Dermis microvascular lymphatic vessel endothelial cell (primary cell): ENCODE data around the gene ACVR2A. TPM values are rescaled to one million over a fixed set of nuclear protein-coding genes. Genes with fewer than 3 reads are reported as not detected.

Source experiments
- DNase-seq, 2 donors: peaks; one replicate each; pipeline versions ENCODE4 v3.0.0 to v3.0.0-alpha.2; 2010; ENCODE audit warnings: low read depth in 2 of 2
- total RNA-seq: library from RNA; depleted of rRNA; stranded (reverse); fragments of >200 nt; gene quantifications from 2 replicates; pipeline ENCODE4 v1.2.1, GENCODE V29; 2014

ACVR2A gene
- total RNA-seq, 1 donor from 2014 or later: 3.5 TPM

GRCh38 chr2:147854557-147855134 is 9.8 kb downstream of the ACVR2A start:
- no peak for DNase-seq

- no peak for DNase-seq
Observed at GRCh38 chr2:147855316-147855715, 10.5 kb downstream of the ACVR2A start.

GRCh38 chr2:147855977-147856376 is 11.1 kb downstream of the ACVR2A start:
- no peak for DNase-seq

GRCh38 chr2:147860009-147860408 is 15.2 kb downstream of the ACVR2A start:
- no peak for DNase-seq

GRCh38 chr2:147862859-147863516 is 18.2 kb downstream of the ACVR2A start:
- no peak for DNase-seq

GRCh38 chr2:147863835-147864234 is 19.0 kb downstream of the ACVR2A start:
- DNase-seq: no peak

- no peak for DNase-seq
Observed at GRCh38 chr2:147865560-147865959, 20.7 kb downstream of the ACVR2A start.

GRCh38 chr2:147867050-147867449 is 22.2 kb downstream of the ACVR2A start:
- no peak for DNase-seq

GRCh38 chr2:147869934-147870333 is 25.1 kb downstream of the ACVR2A start:
- no peak for DNase-seq

- no peak for DNase-seq
Observed at GRCh38 chr2:147872967-147873366, 28.1 kb downstream of the ACVR2A start.

- no peak for DNase-seq
Observed at GRCh38 chr2:147873859-147874483, 29.1 kb downstream of the ACVR2A start.

GRCh38 chr2:147879846-147880245 is 35.0 kb downstream of the ACVR2A start:
- no peak for DNase-seq

GRCh38 chr2:147882631-147883030 is 37.8 kb downstream of the ACVR2A start:
- DNase-seq: no peak

- DNase-seq: no peak
Observed at GRCh38 chr2:147884830-147885229, 40.0 kb downstream of the ACVR2A start.

- DNase-seq: no peak
Observed at GRCh38 chr2:147886136-147886535, 41.3 kb downstream of the ACVR2A start.

GRCh38 chr2:147888680-147889079 is 43.9 kb downstream of the ACVR2A start:
- DNase-seq: no peak

- no peak for DNase-seq
Observed at GRCh38 chr2:147904051-147904450, 59.2 kb downstream of the ACVR2A start.

GRCh38 chr2:147909178-147909577 is 64.3 kb downstream of the ACVR2A start:
- no peak for DNase-seq

GRCh38 chr2:147910990-147911473 is 66.2 kb downstream of the ACVR2A start:
- peak; percentile 48 to 81 for DNase-seq

GRCh38 chr2:147913701-147914480 is 69.1 kb downstream of the ACVR2A start:
- peak in 1 of 2 donors; percentile 15 for DNase-seq

- DNase-seq: no peak
Observed at GRCh38 chr2:147916067-147916466, 71.2 kb downstream of the ACVR2A start.

GRCh38 chr2:147916723-147917122 is 71.9 kb downstream of the ACVR2A start:
- DNase-seq: no peak
